K562 (cell line): ENCODE data around the gene LENG8. TPM values are rescaled to one million over a fixed set of nuclear protein-coding genes. Genes with fewer than 3 reads are reported as not detected.
A peak's percentile ranks its signal among the peaks of the same experiment; 100 is the strongest.

Source experiments
- ATAC-seq: fragments of 200-7000 bp; cut with Tn5 transposase; 3 replicates; pipeline ENCODE4 v1.9.1; 2020; ENCODE audit warnings: moderate library complexity
- BruUV-seq: library from RNA; stranded (reverse); fragments of 400-500 nt; replicated peaks from 2 replicates; lab custom pipeline; 2021; lab: Mats Ljungman, UMichigan
- CTCF ChIA-PET: fragments of 300-600 bp; formaldehyde crosslinking; extraction: SDS; loops from one replicate; lab custom pipeline; 2021; ENCODE audit warnings: low intra/inter-chr PET ratio; lab: Yijun Ruan, JAX
- POLR2A ChIA-PET: fragments of 300-600, 350-650 bp; sonication (Branson Sonifier 250); formaldehyde crosslinking; extraction: SDS; loops from one replicate; lab custom pipeline; 2021; ENCODE audit warnings: antibody characterized with exemption, inconsistent platforms; lab: Yijun Ruan, JAX
- DNase-seq, 4 experiments: peaks; one replicate each; pipeline versions ENCODE4 v3.0.0 to v3.0.0-alpha.2; 2011 to 2018; ENCODE audit warnings: low spot score in 3 of 4, mixed read lengths in 3 of 4; ENCODE audit errors: extremely low read depth in 1 of 4
- FAIRE-seq: peaks from 2 replicates; lab custom pipeline; 2011; peaks lifted over from hg19 to GRCh38; lab: Jason Lieb, UNC
- H2AFZ ChIP-seq: 2 replicates; pipeline ENCODE4 v1.6.0; 2011; ENCODE audit warnings: low read depth, low read length, control low read depth, inconsistent platforms
- H3K27ac ChIP-seq: fragments of 200-600 bp; 3 replicates; pipeline ENCODE4 v1.8.0; 2011; ENCODE audit warnings: low read depth, mild to moderate bottlenecking, control low read depth, inconsistent platforms, low read length, moderate library complexity, mixed read lengths; ENCODE audit errors: extremely low read depth
- H3K27me3 ChIP-seq, 2 experiments: fragments of 300-600 bp in 1 of 2; 2 replicates in 1 of 2; 3 replicates in 1 of 2; pipeline versions ENCODE4 v1.6.0 to v1.8.0; 2011; ENCODE audit warnings: inconsistent platforms in 2 of 2, low read length in 2 of 2, mild to moderate bottlenecking in 1 of 2, mixed read lengths in 1 of 2, moderate library complexity in 1 of 2; ENCODE audit not compliant: control insufficient read depth in 2 of 2, insufficient read depth in 2 of 2
- H3K36me3 ChIP-seq: fragments of 300-600 bp; 3 replicates; pipeline ENCODE4 v1.8.0; 2011; ENCODE audit warnings: mild to moderate bottlenecking, low read length, inconsistent platforms; ENCODE audit not compliant: control insufficient read depth, insufficient read depth
- H3K4me1 ChIP-seq, 2 experiments: fragments of 200-600 bp in 1 of 2; replicated peaks in 1 of 2; 2 replicates in 1 of 2; 3 replicates in 1 of 2; pipeline versions ENCODE4 v1.5.1 to v1.8.0; 2011; ENCODE audit warnings: inconsistent platforms in 2 of 2, low read length in 2 of 2, mild to moderate bottlenecking in 1 of 2, mixed read lengths in 1 of 2, moderate library complexity in 1 of 2; ENCODE audit not compliant: control insufficient read depth in 2 of 2, insufficient read depth in 2 of 2
- H3K4me2 ChIP-seq: 2 replicates; pipeline ENCODE4 v1.6.1; 2011; ENCODE audit warnings: low read length, control low read depth, inconsistent platforms, mixed read lengths; ENCODE audit not compliant: insufficient read depth
- H3K4me3 ChIP-seq: fragments of 200-600 bp; sonication (generic), shearing (Covaris generic); 2 replicates; pipeline ENCODE4 v1.5.1; 2016; ENCODE audit warnings: control low read depth, inconsistent platforms
- H3K79me2 ChIP-seq: fragments of 200-600 bp; 3 replicates; pipeline ENCODE4 v1.8.0; 2011; ENCODE audit warnings: low read length, inconsistent platforms; ENCODE audit not compliant: control insufficient read depth, insufficient read depth
- H3K9ac ChIP-seq, 2 experiments: 2 replicates each; pipeline versions ENCODE4 v1.6.0 to v1.6.1; 2011; ENCODE audit warnings: low read depth in 2 of 2, low read length in 2 of 2, control low read depth in 1 of 2, inconsistent platforms in 1 of 2, mild to moderate bottlenecking in 1 of 2, mixed read lengths in 1 of 2; ENCODE audit not compliant: insufficient read depth in 1 of 2
- H3K9me1 ChIP-seq: one replicate; pipeline ENCODE4 v1.6.0; 2011; ENCODE audit warnings: inconsistent platforms, mild to moderate bottlenecking, low read length, moderate library complexity; ENCODE audit not compliant: control insufficient read depth, insufficient read depth
- H3K9me3 ChIP-seq: replicated peaks from 2 replicates; pipeline ENCODE4 v1.5.1; 2011; ENCODE audit warnings: low read depth, low read length, inconsistent platforms; ENCODE audit not compliant: control insufficient read depth, insufficient read depth
- H4K20me1 ChIP-seq: replicated peaks from 2 replicates; pipeline ENCODE4 v1.6.1; 2011; ENCODE audit warnings: low read length, inconsistent platforms, mixed read lengths; ENCODE audit not compliant: control insufficient read depth, insufficient read depth
- CHD1 ChIP-seq: fragments of 200-600 bp; sonication (generic); IDR thresholded peaks from one replicate; pipeline ENCODE4 v1.6.1; 2012; ENCODE audit warnings: mild to moderate bottlenecking, moderate library complexity, low read length, inconsistent platforms
- ERF ChIP-seq: fragments of 450-650 bp; formaldehyde crosslinking; IDR thresholded peaks from 2 replicates; pipeline ENCODE4 v1.4.0; 2020; ENCODE audit warnings: mild to moderate bottlenecking, mixed read lengths
- RBM17 ChIP-seq: fragments of 200-400 bp; formaldehyde crosslinking; IDR thresholded peaks from 2 replicates; pipeline ENCODE4 v1.6.1; 2017; ENCODE audit warnings: low read depth, mild to moderate bottlenecking, low read length, borderline replicate concordance
- ZNF121 ChIP-seq: sonication (generic); formaldehyde crosslinking; conservative IDR thresholded peaks from 2 replicates; pipeline ENCODE4 v1.8.0; 2022; ENCODE audit warnings: missing genetic modification reagents
- whole genome bisulfite sequencing: fragments of 100-300 bp; shearing (Covaris generic); methylation state at CpG from one replicate; pipeline ENCODE4 v1.1.6; 2016; ENCODE audit warnings: low coverage, mixed read lengths; ENCODE audit not compliant: insufficient coverage; ENCODE audit errors: missing lambda C conversion rate; 5-methylcytosine and 5-hydroxymethylcytosine counted together
- in situ Hi-C: fragments of 300-500 bp; cut with MboI; formaldehyde crosslinking; loops from 4 replicates; pipeline ENCODE4 v1.15.0; 2018; ENCODE audit warnings: inconsistent platforms, mixed read lengths
- intact Hi-C: fragments of 100-400 bp; cut with micrococcal nuclease; formaldehyde crosslinking; loops from 2 replicates; pipeline ENCODE4 v1.14.2; 2022
- polyA plus RNA-seq, 8 experiments: library from polyadenylated mRNA; depleted of rRNA in 4 of 8; stranded (reverse) in 5 of 8; unstranded in 3 of 8; fragments of >200 nt; fragmentation: Nextera tagmentation in 2 of 8; fragmentation: Illumina TruSeq in 1 of 8; extraction: Ambion mirVana in 2 of 8; extraction: Trizol in 1 of 8; gene quantifications; 2 replicates each; pipeline versions ENCODE4 v1.2.1 to v1.2.3, GENCODE V29; 2011 to 2014; ENCODE audit warnings: inconsistent platforms in 1 of 8, missing spikeins in 1 of 8
- total RNA-seq, 7 experiments: library from RNA; depleted of rRNA in 6 of 7; stranded (reverse); fragments of >200 nt in 6 of 7; fragmentation: Illumina TruSeq in 2 of 7; extraction: Trizol in 2 of 7; gene quantifications; 2 replicates each; pipeline versions ENCODE4 v1.2.1 to v1.2.3, GENCODE V29; 2011 to 2021; ENCODE audit warnings: low replicate concordance in 1 of 7
- TF ChIP-seq, protein P1 (sequence below): sonication (generic); formaldehyde crosslinking; IDR thresholded peaks from 2 replicates; pipeline ENCODE4 v1.8.0; 2023; ENCODE audit warnings: mild to moderate bottlenecking, missing genetic modification reagents
- TF ChIP-seq, protein P2 (sequence below): fragments of 250-450 bp; sonication (Bioruptor Pico); IDR thresholded peaks from 2 replicates; pipeline ENCODE4 v1.8.0; 2022; ENCODE audit warnings: inconsistent platforms, mild to moderate bottlenecking, moderate library complexity, borderline replicate concordance

Gene LENG8
- total and polyA plus RNA-seq, 9 of the 15 experiments (the other 6 are each of a cell fraction or from before 2014, with no cell fraction given): 0.74 to 146 (median 28.1) TPM

DNA sequence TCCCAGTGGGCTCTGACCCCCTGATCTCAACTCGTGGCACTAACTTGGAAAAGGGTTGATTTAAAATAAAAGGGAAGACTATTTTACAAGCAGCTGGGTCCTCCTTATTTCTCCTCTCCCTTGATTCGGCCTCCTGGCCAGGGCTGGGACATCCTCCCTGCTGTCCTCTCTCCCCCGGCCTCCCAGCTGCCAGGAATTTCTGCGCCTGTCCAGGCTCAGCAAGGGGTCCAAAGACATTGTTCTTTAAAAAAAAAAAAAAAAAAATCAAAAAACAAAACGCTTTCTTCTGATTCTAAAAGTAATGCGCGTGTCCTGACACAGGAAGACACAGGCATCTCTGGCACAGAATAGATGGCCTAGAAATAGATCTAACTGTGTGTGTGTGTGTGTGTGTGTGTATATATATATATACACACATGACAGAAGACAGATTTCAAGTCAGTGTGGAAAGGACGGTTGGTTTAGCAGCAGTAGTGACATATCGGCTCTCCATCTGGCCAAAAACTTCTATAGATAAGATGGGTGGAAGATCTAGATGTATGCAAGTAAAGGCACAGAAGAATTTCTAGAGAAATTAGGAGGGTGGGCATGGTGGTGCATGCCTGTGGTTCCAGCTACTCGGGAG lies 12.3 kb upstream of the LENG8 start:
- peaks cover 6% of the 10 kb centered on the region; the same call in 2 of the 3 replicates for H3K79me2 ChIP-seq
- H3K27ac ChIP-seq: no peak overlapping the region
- peaks cover 12% of the 10 kb centered on the region; the same call in 1 of the 3 replicates for H3K36me3 ChIP-seq
- peaks cover 10% of the 10 kb centered on the region; the same call in 1 of the 2 replicates for H4K20me1 ChIP-seq
- BruUV-seq: no TSS peak
- TF ChIP-seq RBM17: no peak
- TF ChIP-seq, protein P1, sequence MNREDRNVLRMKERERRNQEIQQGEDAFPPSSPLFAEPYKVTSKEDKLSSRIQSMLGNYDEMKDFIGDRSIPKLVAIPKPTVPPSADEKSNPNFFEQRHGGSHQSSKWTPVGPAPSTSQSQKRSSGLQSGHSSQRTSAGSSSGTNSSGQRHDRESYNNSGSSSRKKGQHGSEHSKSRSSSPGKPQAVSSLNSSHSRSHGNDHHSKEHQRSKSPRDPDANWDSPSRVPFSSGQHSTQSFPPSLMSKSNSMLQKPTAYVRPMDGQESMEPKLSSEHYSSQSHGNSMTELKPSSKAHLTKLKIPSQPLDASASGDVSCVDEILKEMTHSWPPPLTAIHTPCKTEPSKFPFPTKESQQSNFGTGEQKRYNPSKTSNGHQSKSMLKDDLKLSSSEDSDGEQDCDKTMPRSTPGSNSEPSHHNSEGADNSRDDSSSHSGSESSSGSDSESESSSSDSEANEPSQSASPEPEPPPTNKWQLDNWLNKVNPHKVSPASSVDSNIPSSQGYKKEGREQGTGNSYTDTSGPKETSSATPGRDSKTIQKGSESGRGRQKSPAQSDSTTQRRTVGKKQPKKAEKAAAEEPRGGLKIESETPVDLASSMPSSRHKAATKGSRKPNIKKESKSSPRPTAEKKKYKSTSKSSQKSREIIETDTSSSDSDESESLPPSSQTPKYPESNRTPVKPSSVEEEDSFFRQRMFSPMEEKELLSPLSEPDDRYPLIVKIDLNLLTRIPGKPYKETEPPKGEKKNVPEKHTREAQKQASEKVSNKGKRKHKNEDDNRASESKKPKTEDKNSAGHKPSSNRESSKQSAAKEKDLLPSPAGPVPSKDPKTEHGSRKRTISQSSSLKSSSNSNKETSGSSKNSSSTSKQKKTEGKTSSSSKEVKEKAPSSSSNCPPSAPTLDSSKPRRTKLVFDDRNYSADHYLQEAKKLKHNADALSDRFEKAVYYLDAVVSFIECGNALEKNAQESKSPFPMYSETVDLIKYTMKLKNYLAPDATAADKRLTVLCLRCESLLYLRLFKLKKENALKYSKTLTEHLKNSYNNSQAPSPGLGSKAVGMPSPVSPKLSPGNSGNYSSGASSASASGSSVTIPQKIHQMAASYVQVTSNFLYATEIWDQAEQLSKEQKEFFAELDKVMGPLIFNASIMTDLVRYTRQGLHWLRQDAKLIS (CRISPR knock-in tag): no peak
- TF ChIP-seq ZNF121 (CRISPR knock-in tag): no peak
- TF ChIP-seq ERF: no peak
- no peak for TF ChIP-seq CHD1
- TF ChIP-seq, protein P2, sequence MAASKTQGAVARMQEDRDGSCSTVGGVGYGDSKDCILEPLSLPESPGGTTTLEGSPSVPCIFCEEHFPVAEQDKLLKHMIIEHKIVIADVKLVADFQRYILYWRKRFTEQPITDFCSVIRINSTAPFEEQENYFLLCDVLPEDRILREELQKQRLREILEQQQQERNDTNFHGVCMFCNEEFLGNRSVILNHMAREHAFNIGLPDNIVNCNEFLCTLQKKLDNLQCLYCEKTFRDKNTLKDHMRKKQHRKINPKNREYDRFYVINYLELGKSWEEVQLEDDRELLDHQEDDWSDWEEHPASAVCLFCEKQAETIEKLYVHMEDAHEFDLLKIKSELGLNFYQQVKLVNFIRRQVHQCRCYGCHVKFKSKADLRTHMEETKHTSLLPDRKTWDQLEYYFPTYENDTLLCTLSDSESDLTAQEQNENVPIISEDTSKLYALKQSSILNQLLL (CRISPR knock-in tag): no peak
- intact Hi-C loops (no loop called here), in situ Hi-C loops (no loop called here)
- POLR2A ChIA-PET: interaction anchor here (1.2 kb wide), 1 partner anchor 12 kb away, joined by 3 read pairs; no protein-coding TSS in a partner anchor
- no peak overlapping the region for H3K4me2 ChIP-seq
- 0 out of 4 replicates have a peak overlapping the region, but pooled peaks of 1 of the 2 experiments have one; percentile 35 for H3K9ac ChIP-seq
- no peak for ATAC-seq
- FAIRE-seq: no peak
- CTCF ChIA-PET: no interaction called here
- no peak for DNase-seq
- no peak overlapping the region for H2AFZ ChIP-seq
- no peaks in the 10 kb centered on the region for H3K9me3 ChIP-seq
- H3K4me3 ChIP-seq: no peak overlapping the region
- H3K4me1 ChIP-seq: peaks cover 0 to 20% of the 10 kb centered on the region in 2 experiments; a peak in 2 of 5 replicates
- WGBS: 72% methylated on average over 10 of the region's 10 CpGs
- H3K9me1 ChIP-seq: no peaks in the 10 kb centered on the region
- no peaks in the 10 kb centered on the region for H3K27me3 ChIP-seq
